Neural cell (in vitro differentiated cells): ENCODE results near the gene PPM1L. TPM values are rescaled to one million over a fixed set of nuclear protein-coding genes. Genes with fewer than 3 reads are reported as not detected.

Experiments used
- H2AFZ ChIP-seq: fragments of 200-600, 300-800 bp; sonication (generic), shearing (Covaris generic); 2 replicates; pipeline ENCODE4 v1.6.0; 2014; ENCODE audit warnings: low read depth, mild to moderate bottlenecking, antibody characterized with exemption, low read length, moderate library complexity
- H3F3A ChIP-seq: fragments of 200-600 bp; shearing (Covaris generic); 2 replicates; pipeline ENCODE4 v1.6.1; 2016; ENCODE audit warnings: mild to moderate bottlenecking, moderate library complexity, mixed read lengths, antibody characterized with exemption, low read length; ENCODE audit not compliant: insufficient read depth, poor library complexity, severe bottlenecking
- H3K27ac ChIP-seq: fragments of 200-600, 300-800 bp; sonication (generic), shearing (Covaris generic); 2 replicates; pipeline ENCODE4 v1.5.1; 2014; ENCODE audit warnings: mild to moderate bottlenecking, low read length, moderate library complexity
- H3K27me3 ChIP-seq: fragments of 300-800, 200-600 bp; sonication (generic), shearing (Covaris generic); 2 replicates; pipeline ENCODE4 v1.6.0; 2014; ENCODE audit warnings: mild to moderate bottlenecking, low read depth, low read length, moderate library complexity; ENCODE audit not compliant: insufficient read depth
- H3K36me3 ChIP-seq: fragments of 300-800, 200-600 bp; sonication (generic), shearing (Covaris generic); 2 replicates; pipeline ENCODE4 v1.5.1; 2014; ENCODE audit warnings: mild to moderate bottlenecking, antibody characterized with exemption, low read length, moderate library complexity; ENCODE audit not compliant: insufficient read depth
- H3K4me2 ChIP-seq: fragments of 300-800, 200-600 bp; sonication (generic), shearing (Covaris generic); 2 replicates; pipeline ENCODE4 v1.6.0; 2014; ENCODE audit warnings: mild to moderate bottlenecking, low read length
- H3K4me3 ChIP-seq: fragments of 300-800, 200-600 bp; sonication (generic), shearing (Covaris generic); 2 replicates; pipeline ENCODE4 v1.5.1; 2014; ENCODE audit warnings: mild to moderate bottlenecking, low read length, moderate library complexity
- H3K79me2 ChIP-seq: fragments of 200-600 bp; shearing (Covaris generic); replicated peaks from 2 replicates; pipeline ENCODE4 v1.6.0; 2014; ENCODE audit warnings: mild to moderate bottlenecking, low read length, moderate library complexity; ENCODE audit not compliant: insufficient read depth
- H3K9ac ChIP-seq: fragments of 300-800, 200-600 bp; sonication (generic), shearing (Covaris generic); 2 replicates; pipeline ENCODE4 v1.6.1; 2016; ENCODE audit warnings: mild to moderate bottlenecking, low read length, mixed read lengths
- H3K9me2 ChIP-seq: fragments of 200-600 bp; shearing (Covaris generic); 2 replicates; pipeline ENCODE4 v1.6.1; 2016; ENCODE audit warnings: mild to moderate bottlenecking, low read length, mixed read lengths; ENCODE audit not compliant: insufficient read depth
- H3K9me3 ChIP-seq: fragments of 200-600, 300-800 bp; sonication (generic), shearing (Covaris generic); 2 replicates; pipeline ENCODE4 v1.6.1; 2016; ENCODE audit warnings: mild to moderate bottlenecking, mixed run types, low read length, moderate library complexity, mixed read lengths
- H4K20me1 ChIP-seq: fragments of 200-600 bp; shearing (Covaris generic); 2 replicates; pipeline ENCODE4 v1.6.1; 2016; ENCODE audit warnings: mild to moderate bottlenecking, mixed run types; ENCODE audit not compliant: insufficient read depth
- EP300 ChIP-seq: fragments of 450-650 bp; conservative IDR thresholded peaks from 2 replicates; pipeline ENCODE4 v1.6.1; 2014; ENCODE audit warnings: antibody characterized with exemption, mild to moderate bottlenecking, moderate library complexity; ENCODE audit not compliant: poor library complexity, severe bottlenecking
- EZH2 ChIP-seq: fragments of 200-600, 300-800 bp; shearing (Covaris generic), sonication (generic); IDR thresholded peaks from 2 replicates; pipeline ENCODE4 v1.6.1; 2014; ENCODE audit warnings: antibody characterized with exemption, low read length, borderline replicate concordance, mild to moderate bottlenecking; ENCODE audit not compliant: insufficient read depth, poor library complexity, severe bottlenecking
- MXI1 ChIP-seq: fragments of 450-650 bp; conservative IDR thresholded peaks from 2 replicates; pipeline ENCODE4 v1.6.1; 2014; ENCODE audit warnings: antibody characterized with exemption, mild to moderate bottlenecking; ENCODE audit not compliant: poor library complexity, severe bottlenecking
- POLR2AphosphoS5 ChIP-seq: IDR thresholded peaks from 2 replicates; pipeline ENCODE4 v1.6.1; 2012
- RAD21 ChIP-seq: fragments of 450-650 bp; conservative IDR thresholded peaks from 2 replicates; pipeline ENCODE4 v1.6.1; 2014; ENCODE audit warnings: antibody characterized with exemption, mild to moderate bottlenecking, moderate library complexity
- SMC3 ChIP-seq: fragments of 450-650 bp; conservative IDR thresholded peaks from 2 replicates; pipeline ENCODE4 v1.6.1; 2014; ENCODE audit warnings: antibody characterized with exemption, mild to moderate bottlenecking, moderate library complexity; ENCODE audit not compliant: poor library complexity
- TAF1 ChIP-seq: IDR thresholded peaks from 2 replicates; pipeline ENCODE4 v1.6.1; 2012; ENCODE audit warnings: low read depth
- polyA plus RNA-seq: library from polyadenylated mRNA; depleted of rRNA; stranded (reverse); fragments of >200 nt; gene quantifications from 2 replicates; pipeline ENCODE4 v1.2.3, GENCODE V29; 2014
- TF ChIP-seq, protein P1 (sequence below): fragments of 450-650 bp; IDR thresholded peaks from 2 replicates; pipeline ENCODE4 v1.5.1; 2014; ENCODE audit warnings: antibody characterized with exemption, mild to moderate bottlenecking, moderate library complexity; ENCODE audit not compliant: poor library complexity, severe bottlenecking
- TF ChIP-seq, protein P2 (sequence below): IDR thresholded peaks from 2 replicates; pipeline ENCODE4 v1.6.1; 2012; ENCODE audit warnings: borderline replicate concordance

Gene PPM1L
- polyA plus RNA-seq, 1 donor from 2014 or later, result 24.9 TPM

DNA sequence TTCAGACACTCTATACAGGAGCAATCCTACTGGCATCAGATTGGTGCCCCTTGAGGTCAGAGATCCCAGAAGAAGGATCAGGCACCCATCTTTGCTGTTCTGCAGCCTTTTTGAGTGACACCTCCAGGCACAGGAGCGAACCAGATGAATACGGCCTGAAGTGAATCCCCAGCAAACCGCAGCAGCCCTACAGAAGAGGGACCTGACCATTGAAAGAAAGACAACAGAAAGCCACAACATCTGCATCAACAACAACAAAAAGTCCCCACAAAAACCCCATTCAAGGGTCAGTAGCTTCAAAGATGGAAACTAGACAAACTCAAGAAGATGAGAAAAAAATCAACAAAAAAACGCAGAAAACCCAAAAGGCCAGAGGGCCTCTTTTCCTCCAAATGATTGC lies 130.4 kb downstream of the PPM1L start:
- no peaks in the 10 kb centered on the region for H4K20me1 ChIP-seq
- no peaks in the 10 kb centered on the region for H3K79me2 ChIP-seq
- H3K27me3 ChIP-seq, result no peaks in the 10 kb centered on the region
- no peaks in the 10 kb centered on the region for H3K36me3 ChIP-seq
- H3K9me2 ChIP-seq, result no peaks in the 10 kb centered on the region
- H3K27ac ChIP-seq, result no peak overlapping the region
- H3F3A ChIP-seq, result no peaks in the 10 kb centered on the region
- TF ChIP-seq EP300 (no peak), SMC3 (no peak), TAF1 (no peak), POLR2AphosphoS5 (no peak), EZH2 (no peak), MXI1 (no peak)
- TF ChIP-seq, protein P1, sequence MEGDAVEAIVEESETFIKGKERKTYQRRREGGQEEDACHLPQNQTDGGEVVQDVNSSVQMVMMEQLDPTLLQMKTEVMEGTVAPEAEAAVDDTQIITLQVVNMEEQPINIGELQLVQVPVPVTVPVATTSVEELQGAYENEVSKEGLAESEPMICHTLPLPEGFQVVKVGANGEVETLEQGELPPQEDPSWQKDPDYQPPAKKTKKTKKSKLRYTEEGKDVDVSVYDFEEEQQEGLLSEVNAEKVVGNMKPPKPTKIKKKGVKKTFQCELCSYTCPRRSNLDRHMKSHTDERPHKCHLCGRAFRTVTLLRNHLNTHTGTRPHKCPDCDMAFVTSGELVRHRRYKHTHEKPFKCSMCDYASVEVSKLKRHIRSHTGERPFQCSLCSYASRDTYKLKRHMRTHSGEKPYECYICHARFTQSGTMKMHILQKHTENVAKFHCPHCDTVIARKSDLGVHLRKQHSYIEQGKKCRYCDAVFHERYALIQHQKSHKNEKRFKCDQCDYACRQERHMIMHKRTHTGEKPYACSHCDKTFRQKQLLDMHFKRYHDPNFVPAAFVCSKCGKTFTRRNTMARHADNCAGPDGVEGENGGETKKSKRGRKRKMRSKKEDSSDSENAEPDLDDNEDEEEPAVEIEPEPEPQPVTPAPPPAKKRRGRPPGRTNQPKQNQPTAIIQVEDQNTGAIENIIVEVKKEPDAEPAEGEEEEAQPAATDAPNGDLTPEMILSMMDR, result no peak
- H3K9me3 ChIP-seq, result no peaks in the 10 kb centered on the region
- H3K4me2 ChIP-seq, result no peak overlapping the region
- no peak overlapping the region for H3K9ac ChIP-seq
- no peak overlapping the region for H2AFZ ChIP-seq
- no peak overlapping the region for H3K4me3 ChIP-seq

DNA sequence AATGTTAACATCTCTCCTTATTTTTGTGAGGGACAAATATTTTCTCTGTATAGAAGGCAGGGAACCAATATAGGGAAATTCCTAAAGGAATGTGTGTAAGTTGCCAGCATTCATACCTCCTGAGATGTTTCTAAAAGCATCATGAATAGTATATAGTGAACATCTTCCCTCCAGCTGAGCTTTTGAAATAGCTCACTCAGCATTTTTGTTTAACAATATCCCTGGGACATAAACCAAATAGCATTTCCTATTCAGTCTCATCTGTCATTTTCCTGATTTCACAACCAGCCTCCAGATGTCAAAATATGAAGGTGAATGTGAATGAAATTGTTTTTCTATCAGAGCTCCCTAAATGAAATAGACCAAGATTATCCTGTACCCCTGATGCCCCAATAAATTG lies 137.2 kb downstream of the PPM1L start:
- Histone ChIP-seq H3F3A (peaks cover 3% of the 10 kb centered on the region), H3K27ac (peak overlapping the region; percentile 14), H3K36me3 (no peaks in the 10 kb centered on the region), H3K9me2 (no peaks in the 10 kb centered on the region), H3K79me2 (no peaks in the 10 kb centered on the region), H3K9me3 (no peaks in the 10 kb centered on the region), H4K20me1 (no peaks in the 10 kb centered on the region), H3K4me2 (peak overlapping the region; percentile 7), H3K27me3 (no peaks in the 10 kb centered on the region), H3K4me3 (no peak overlapping the region), H2AFZ (no peak overlapping the region), H3K9ac (no peak overlapping the region)
- TF ChIP-seq EP300 (no peak), MXI1 (no peak), SMC3 (no peak), TAF1 (no peak), RAD21 (no peak)
- TF ChIP-seq, protein P2, sequence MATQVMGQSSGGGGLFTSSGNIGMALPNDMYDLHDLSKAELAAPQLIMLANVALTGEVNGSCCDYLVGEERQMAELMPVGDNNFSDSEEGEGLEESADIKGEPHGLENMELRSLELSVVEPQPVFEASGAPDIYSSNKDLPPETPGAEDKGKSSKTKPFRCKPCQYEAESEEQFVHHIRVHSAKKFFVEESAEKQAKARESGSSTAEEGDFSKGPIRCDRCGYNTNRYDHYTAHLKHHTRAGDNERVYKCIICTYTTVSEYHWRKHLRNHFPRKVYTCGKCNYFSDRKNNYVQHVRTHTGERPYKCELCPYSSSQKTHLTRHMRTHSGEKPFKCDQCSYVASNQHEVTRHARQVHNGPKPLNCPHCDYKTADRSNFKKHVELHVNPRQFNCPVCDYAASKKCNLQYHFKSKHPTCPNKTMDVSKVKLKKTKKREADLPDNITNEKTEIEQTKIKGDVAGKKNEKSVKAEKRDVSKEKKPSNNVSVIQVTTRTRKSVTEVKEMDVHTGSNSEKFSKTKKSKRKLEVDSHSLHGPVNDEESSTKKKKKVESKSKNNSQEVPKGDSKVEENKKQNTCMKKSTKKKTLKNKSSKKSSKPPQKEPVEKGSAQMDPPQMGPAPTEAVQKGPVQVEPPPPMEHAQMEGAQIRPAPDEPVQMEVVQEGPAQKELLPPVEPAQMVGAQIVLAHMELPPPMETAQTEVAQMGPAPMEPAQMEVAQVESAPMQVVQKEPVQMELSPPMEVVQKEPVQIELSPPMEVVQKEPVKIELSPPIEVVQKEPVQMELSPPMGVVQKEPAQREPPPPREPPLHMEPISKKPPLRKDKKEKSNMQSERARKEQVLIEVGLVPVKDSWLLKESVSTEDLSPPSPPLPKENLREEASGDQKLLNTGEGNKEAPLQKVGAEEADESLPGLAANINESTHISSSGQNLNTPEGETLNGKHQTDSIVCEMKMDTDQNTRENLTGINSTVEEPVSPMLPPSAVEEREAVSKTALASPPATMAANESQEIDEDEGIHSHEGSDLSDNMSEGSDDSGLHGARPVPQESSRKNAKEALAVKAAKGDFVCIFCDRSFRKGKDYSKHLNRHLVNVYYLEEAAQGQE, result no peak

DNA sequence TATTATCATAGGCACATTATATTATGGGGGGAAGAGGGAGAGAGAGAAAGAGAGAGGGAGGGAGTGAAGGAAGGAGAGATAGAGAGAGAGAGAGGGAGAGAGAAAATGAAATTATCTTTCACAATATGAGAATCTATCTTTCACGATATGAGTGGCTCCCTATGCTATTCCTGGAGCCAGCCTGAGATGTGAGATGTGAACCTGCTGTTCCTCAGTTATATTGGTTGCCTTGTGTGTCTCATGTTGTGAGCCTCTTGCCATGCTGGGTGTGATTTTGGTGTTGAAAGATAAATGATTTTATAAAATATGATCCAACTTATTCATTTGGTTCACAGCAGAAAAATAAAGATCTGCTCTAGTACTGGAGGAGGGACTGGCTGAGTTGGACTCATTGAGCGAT lies 148.7 kb downstream of the PPM1L start:
- H3K9me3 ChIP-seq, result no peaks in the 10 kb centered on the region
- H3K27me3 ChIP-seq, result no peaks in the 10 kb centered on the region
- H3K4me2 ChIP-seq, result no peak overlapping the region
- no peaks in the 10 kb centered on the region for H3K9me2 ChIP-seq
- TF ChIP-seq SMC3 (no peak), RAD21 (no peak), TAF1 (no peak), EZH2 (no peak), POLR2AphosphoS5 (no peak), EP300 (no peak), MXI1 (no peak)
- TF ChIP-seq, protein P1, result no peak
- TF ChIP-seq, protein P2, result no peak
- no peak overlapping the region for H3K4me3 ChIP-seq
- no peak overlapping the region for H3K9ac ChIP-seq
- no peaks in the 10 kb centered on the region for H3F3A ChIP-seq
- no peak overlapping the region for H2AFZ ChIP-seq
- no peak overlapping the region for H3K27ac ChIP-seq
- H4K20me1 ChIP-seq, result no peaks in the 10 kb centered on the region
- no peaks in the 10 kb centered on the region for H3K79me2 ChIP-seq
- H3K36me3 ChIP-seq, result no peaks in the 10 kb centered on the region
